NCI-H460 (cell line): Measurements from ENCODE around the gene SRGAP2C. TPM values are rescaled to one million over a fixed set of nuclear protein-coding genes. Genes with fewer than 3 reads are reported as not detected.
"Not testable (repeated sequence)": the region's sequence is repeated elsewhere in the genome, so short reads cannot be mapped to it uniquely, and the experiment has no call there.

Experiments used
- DNase-seq: peaks from one replicate; pipeline ENCODE4 v3.0.0-alpha.2; 2016; ENCODE audit warnings: low read depth; ENCODE audit errors: extremely low read depth
- total RNA-seq: library from RNA; depleted of rRNA; stranded (reverse); fragments of >200 nt; shearing (Covaris generic); gene quantifications from 2 replicates; pipeline ENCODE4 v1.2.3, GENCODE V29; 2014

The SRGAP2C gene
- total RNA-seq, 1 experiment from 2014 or later: 17.7 TPM

DNA sequence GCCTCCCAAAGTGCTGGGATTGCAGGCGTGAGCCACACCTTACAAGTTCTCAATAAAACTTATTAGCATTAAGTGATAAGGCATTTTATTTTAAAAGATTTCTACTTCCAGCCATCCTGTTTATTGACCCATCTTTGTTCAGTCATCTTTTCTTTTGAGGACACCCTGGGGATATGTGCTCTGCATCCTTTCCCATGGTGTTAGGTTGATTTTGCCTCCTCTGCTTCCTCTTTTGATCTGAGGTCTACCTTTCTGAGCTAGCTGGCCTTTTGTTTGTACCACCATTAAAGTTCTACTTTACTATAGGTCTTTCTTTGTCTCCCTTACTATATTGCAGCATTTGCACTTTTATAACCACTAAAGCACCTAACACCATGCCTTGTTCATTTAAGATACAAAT is 136.9 kb downstream of the SRGAP2C start:
- not testable (repeated sequence) for DNase-seq

GRCh38 chr1:121324726-121325125 is 140.0 kb downstream of the SRGAP2C start:
- not testable (repeated sequence) for DNase-seq

GRCh38 chr1:121332141-121332540 is 147.4 kb downstream of the SRGAP2C start:
- not testable (repeated sequence) for DNase-seq

- DNase-seq: not testable (repeated sequence)
These were observed 148.1 kb downstream of the SRGAP2C start for GRCh38 chr1:121332599-121333562.

DNA sequence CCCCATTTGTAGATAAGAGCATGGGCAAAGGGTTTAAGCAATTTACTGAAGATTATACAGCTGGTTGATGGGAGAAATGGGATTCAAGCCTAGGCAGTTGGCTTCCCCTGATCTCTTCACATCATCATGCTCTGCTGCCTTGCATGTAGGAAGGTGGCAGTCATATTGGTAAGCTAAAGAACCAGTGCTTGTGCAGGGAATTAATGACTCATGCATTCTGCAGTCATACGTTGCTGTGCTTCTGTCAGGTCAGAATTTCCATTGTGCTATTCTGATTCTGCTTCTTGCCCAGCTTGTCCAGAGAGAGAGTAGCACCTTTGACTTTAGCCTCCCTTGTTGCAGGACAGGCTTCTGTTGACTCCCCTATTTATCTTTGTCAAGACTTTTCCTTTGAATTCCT is 153.2 kb downstream of the SRGAP2C start:
- DNase-seq: not testable (repeated sequence)

DNA sequence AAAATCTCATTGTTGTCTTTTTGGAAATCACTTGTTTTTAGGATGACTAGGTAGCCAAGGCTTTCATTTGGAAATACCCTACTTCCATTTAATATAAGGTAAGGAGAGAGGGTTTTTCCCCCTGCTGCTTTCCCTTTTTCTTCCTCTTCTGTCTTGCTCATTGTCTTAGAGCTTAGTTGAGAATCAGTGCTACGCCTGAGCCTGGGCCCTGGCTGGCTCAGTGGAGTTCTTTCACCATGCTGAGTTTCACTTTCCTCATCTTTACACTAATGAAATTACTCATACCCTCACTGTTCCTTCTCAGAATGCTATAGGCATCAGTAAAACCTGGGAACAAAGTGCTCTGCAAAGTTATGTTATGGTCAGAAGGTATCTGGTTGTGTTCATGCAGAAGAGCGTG is 154.8 kb downstream of the SRGAP2C start:
- not testable (repeated sequence) for DNase-seq

DNA sequence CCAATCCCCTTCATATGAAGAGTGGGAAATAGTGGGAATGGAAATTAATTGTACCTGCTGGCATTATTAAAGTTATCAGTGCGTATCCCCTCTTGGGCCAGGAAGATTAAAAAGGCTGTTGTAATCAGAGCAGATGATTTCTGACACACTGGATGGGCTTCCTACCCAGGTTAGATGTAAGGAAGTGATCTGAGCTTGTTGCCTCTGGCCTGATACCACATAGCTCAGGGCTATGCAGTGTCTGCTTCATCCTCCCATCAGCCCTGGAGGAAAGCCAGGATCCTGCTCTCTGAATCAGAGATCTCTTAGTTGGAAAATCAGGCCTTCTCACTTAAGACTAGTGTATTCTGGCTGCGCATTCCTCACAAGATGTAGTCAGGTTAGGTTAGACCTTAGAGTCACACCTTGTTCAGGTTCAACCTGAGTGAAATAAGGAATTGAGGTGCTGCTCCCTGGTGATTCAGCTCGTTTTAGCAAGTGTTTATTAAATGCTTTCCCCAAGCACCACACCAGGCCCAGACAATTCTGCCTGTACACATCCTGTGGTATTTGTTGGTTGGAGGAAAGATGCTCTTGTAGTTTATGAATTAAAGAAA is 158.6 kb downstream of the SRGAP2C start:
- DNase-seq: not testable (repeated sequence)

DNA sequence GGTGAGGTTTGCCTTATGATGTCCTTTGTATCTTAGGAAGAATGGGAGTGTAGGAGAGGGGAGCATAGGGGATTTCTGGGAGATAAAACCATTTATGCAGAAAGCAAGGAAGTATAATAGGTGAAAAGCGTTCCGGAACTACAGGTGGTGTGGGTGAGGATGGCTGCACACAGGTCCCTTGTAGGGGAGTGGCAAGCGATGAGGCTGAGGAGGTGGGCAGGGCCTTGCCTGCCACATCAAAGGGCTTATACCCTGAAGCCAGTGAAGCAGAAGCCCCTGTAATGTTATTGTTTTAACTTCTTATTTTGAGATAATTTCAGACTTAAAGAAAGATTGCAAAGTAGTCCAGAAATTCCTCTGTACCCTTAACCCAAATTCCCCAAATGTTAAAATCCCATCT is 159.6 kb downstream of the SRGAP2C start:
- not testable (repeated sequence) for DNase-seq

DNA sequence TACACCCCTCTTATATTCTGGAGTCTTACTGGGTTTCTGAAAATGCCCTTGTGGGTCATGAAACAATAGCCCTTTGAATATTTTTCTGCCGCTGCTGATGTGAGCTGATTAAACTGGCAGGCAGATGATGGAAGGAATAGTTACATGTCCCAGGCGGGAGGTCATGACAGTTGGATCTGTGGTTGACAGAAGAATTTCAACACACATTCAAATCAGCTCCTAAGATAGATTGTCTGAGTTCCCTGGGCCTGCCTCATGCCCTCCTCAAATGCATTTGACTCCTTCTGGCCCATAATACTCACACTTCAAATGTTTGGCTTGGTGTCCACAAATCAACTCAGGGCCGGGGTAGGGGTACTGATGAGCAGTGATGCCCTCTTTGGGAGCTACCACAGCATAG is 161.9 kb downstream of the SRGAP2C start:
- not testable (repeated sequence) for DNase-seq

DNA sequence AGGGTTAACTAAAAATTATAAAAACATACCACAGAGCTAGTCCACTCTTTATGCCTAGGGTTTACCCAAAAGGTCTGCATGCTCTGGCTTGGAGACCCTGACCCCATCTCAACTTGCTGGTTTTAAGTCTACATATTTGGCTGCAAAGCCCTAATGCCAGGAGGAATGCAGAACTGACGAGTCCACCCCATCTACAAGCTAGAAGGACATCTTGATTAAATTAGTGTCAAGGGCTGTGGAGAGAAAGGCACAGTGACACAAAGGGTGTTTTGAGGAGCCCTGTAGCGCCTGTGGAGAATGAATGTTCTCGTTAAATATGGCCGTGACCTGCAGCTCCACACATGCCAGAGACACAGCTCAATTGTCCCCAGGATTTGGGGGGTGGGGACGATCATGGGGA is 162.7 kb downstream of the SRGAP2C start:
- not testable (repeated sequence) for DNase-seq

DNA sequence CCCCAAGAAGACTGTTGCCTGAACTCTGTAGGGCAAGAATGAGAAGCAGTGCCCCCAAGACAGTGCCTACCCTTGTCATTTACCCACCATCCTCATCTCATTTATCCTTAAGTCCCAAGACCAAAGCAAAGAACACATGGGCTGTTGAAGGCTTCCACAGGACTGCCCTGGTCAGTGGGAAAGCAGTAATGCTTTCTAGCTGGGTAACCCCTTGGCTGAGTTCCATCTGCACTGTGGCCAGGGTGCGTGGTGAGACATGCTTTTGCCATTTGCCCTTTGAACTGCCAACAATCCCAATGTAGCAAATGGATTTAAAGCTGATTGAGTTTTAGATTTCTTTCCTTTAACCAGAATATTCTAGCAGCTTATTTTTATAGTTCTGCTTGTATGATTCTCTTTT is 163.3 kb downstream of the SRGAP2C start:
- not testable (repeated sequence) for DNase-seq

DNA sequence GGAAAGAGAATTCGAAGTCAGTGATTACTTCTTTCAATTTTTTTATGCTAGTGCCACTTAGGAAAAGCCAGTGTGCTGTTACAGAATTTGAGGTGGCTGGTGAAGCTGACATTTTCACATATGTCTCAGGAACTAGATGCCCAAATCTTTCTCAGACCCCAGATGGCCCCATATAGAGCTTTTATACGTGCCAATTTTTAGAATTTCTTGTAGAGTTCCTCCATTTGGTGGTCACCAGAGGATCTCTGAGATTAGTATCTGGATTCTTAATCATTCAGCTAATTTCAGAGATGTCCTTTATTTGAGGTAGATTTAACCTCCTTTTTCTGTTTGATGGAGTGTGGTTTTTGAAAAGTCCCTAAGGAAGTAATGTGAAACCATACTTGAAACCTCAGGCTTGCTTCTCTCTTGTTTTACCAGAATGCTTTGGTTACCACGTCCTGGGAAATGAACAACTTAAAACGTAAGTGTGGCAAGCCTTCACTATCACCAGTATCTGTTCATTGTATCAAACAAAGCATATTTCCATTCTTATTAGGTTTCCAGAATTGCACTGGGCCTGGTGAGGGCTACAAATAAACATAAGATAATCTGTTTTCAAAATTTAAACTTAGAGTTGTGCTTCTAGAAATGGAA is 164.7 kb downstream of the SRGAP2C start:
- DNase-seq: not testable (repeated sequence)

DNA sequence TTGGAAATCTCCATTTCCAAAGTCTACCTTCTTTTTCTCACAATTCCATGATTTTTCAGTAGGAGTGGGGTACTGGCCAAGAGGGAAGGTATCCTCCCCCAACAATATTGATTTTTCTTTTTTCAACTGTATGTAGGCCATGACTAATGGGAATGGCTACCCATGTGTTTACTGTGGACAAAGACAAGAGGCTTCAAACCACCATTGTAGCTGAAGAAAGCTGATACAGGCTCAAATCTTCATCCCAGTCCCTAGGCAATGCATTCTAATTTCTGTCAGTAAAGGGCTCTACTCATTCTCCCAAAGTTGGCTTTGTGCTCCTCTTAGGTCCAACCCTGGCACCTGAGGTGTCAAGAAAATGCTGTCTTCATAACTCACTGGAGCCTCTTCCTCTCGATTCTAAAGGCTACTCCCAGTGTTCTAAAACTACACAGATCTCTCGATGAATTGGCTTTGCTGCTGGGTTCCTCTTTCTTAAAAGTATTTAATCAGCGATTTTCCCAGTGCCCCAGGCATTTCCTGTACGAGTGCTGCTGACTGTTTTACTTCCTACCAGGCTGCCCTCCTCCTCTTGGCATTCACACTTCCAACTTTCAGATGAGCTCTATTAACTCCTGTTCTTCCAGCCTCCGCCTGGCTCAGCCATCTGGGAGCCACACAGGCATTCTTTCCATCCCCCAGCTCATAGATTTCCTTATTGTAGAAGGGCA is 171.1 kb downstream of the SRGAP2C start:
- DNase-seq: not testable (repeated sequence)

GRCh38 chr1:121356819-121357218 is 172.0 kb downstream of the SRGAP2C start:
- not testable (repeated sequence) for DNase-seq

DNA sequence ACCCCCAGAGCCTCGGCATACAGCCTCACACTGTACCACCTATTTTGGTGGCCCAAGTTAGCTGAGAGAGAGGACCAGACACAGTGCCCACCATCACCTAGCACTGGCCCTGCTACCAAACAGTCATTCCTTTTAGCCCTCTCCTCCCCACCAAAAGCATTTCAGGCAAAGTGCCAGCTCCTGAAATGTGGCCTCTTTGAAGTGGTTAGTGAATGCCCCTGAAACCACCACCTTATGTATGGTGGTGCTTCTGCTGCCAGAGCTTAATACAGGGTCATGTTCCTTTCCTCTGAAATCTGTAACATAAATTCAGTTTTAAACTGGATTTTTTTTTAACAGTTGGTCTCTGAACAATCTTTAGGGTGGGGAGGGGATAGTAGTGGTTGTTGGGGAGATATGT is 175.8 kb downstream of the SRGAP2C start:
- DNase-seq: not testable (repeated sequence)

- not testable (repeated sequence) for DNase-seq
These were observed 176.9 kb downstream of the SRGAP2C start for GRCh38 chr1:121361451-121362233.

DNA sequence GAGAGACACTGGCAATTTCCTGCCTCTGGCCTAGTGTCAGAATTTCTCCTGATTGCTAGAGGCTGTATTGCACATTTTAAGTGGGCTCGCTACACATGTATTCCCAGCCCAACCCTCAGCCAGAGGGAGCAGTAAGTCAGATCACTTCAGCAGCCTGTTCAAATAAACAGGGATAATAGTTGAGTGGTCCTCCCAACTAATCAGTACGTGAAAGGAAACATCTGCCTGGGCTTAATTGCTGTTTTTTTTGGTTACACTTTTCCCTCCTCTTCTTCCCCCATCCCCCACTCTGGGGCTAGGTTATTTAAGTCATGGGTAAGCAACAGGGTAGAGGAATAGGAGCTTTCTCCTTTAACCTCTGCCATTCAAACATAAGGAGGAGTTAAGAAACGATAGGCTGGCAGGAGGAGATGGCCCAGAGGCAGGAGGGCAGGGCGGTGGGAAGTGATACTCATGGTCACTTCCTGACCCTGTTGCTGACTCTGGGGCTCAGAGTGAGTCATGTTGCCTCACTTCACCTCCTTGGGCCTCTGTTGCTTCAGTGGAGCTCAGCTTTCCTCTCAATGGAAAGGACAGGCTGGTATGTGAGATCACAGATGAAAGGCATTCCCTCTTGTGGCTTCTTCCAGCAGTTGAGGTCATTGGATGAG is 177.6 kb downstream of the SRGAP2C start:
- DNase-seq: not testable (repeated sequence)

DNA sequence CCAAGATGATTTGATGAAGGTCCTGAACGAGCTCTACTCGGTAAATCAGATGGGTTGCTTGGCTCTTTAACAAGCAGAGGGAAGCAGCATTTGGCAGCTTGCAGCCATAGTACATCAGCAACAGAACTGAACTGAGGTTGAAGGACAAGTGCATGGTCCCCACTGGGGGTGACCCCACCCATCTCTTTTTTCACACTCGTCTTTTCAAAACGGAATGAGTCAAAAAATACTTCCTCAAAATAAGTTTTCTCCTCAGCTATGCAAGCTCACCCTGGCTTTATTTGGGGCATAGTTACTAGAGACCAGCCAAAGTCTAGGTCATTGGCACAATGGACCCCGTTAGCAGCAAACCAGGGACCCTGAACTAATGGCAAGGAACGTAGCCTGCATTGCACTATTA is 180.5 kb downstream of the SRGAP2C start:
- not testable (repeated sequence) for DNase-seq

DNA sequence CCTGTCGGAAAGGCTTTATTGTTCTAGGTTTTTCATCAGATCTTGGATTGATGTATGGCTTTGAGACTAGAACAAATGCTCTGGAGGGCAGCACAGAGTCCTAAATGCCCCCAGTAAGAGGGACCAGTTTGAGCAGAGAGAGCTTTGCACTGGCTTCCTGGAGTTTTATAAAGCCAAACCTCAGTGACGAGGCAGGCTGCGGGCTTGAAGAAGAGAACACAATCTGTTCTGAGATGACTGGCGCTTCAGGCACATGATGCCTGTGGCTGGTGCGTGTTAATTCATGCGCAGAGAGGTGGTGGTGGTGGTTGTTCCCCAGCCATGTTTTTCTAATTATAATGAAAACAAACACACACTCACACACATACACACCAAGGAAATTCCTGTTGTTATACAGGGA is 180.9 kb downstream of the SRGAP2C start:
- not testable (repeated sequence) for DNase-seq
